GM19395 (cell line): ENCODE data around the gene PEG3.
"Not testable (repeated sequence)": the region's sequence is repeated elsewhere in the genome, so short reads cannot be mapped to it uniquely, and the experiment has no call there.

Source experiments
- ATAC-seq: cut with Tn5 transposase; IDR thresholded peaks from one replicate; pipeline ENCODE4 v1.9.1; 2021; ENCODE audit warnings: mild to moderate bottlenecking, moderate library complexity; ENCODE audit not compliant: unreplicated experiment

The PEG3 gene

DNA sequence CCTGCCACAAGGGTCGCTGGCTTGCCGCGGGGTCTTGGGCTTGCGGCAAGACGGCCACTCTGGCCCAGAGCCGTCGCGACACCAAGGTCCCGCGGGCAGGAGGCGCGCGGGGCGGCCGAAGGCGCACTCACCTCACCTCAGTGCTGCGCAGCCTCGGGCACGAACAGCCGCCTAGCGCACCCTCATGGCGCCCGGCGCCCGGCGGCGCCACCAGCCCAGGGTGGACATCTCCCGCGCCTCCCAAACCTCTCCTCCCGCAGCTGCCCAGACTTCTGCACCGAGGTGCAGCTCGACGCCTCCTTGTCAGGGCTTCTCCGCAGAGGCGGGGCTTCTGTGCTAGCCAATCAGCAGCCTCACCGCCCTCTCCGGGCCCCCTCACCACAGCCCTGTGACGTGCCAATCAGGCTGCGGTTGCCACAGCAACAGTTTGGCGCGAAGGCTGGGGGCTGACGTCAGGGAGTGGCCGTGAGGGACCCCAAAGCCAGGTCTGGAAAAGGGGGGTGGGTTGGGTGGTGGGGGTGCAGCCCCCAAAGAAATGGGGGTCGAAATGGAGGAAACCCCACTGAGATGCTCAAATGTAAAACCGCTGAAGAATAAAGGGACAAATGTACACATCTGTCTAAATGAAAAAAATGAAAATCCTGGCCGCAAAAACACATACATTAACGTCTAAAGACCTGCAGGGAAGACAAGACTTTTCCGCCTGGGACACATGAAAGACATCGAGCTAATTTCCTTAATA, at the start of gene PEG3, which contains the start of gene ZIM2:
Gene PEG3, minus strand, starts transcription at position 276 of the 742 bp plus-strand sequence. CDS start 16,071 bp downstream, outside the sequence.
Gene ZIM2, minus strand, starts transcription at position 276 of the 742 bp plus-strand sequence. CDS start 16,449 bp downstream, outside the sequence.
- ATAC-seq = no peak

DNA sequence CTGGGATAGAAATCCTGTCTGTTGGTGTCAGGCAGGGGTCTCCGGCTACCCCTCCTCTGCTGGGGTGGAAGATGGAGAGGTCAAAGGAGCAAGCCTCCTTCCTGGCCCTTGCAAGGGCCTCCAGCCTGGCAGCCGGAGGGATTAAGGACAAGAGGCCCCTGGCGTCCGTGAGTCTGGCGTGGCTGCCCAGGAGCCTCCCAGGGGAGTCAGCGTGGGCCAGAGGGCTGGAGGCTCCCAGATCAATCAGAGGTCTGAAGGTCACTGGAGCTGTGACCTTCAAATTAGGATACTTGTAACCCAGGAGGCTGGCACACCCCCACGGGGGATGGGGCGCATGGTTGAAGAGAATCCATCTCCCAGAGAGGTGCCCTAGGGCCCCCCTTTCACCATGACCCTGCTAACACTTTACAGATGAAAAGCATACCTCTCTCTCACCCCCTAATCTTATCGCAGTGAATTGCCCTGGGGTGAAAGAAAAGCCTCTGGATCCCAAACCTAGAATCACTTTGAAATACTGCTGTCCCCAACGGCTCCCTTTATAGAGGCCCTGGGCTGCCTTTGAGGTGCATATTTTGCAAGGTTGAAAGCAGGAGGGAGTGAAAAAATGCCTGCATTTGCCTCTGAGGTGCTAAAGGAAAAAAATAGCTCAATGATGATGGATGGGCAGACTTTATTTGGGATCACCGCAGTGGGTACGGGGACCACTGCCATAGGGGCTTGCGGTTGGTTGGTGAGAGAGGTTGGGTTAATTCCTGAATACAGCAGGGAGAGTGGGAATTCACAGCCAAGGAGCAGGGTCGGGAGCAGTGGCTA, 44.9 kb upstream of the PEG3 start:
- no peak for ATAC-seq

DNA sequence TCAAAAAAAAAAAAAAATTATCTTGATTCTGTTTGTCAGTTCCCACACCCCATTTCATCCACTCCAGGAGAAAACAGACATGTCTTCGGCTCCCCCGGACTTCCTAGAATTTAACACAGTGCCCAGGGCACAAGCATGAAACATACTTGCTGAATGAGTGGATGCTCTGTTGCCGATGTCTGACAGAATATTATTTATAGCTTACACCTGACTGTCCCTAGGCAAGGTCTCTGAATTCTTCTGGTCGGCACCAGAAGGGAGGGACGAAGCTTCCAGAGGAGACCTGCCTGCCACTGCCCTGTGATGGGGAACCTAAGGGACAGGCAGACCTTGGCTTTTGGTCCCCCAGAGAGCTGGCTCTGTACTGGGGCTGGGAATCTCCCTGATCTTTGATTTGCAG, 43.9 kb upstream of the PEG3 start:
- ATAC-seq = no peak

DNA sequence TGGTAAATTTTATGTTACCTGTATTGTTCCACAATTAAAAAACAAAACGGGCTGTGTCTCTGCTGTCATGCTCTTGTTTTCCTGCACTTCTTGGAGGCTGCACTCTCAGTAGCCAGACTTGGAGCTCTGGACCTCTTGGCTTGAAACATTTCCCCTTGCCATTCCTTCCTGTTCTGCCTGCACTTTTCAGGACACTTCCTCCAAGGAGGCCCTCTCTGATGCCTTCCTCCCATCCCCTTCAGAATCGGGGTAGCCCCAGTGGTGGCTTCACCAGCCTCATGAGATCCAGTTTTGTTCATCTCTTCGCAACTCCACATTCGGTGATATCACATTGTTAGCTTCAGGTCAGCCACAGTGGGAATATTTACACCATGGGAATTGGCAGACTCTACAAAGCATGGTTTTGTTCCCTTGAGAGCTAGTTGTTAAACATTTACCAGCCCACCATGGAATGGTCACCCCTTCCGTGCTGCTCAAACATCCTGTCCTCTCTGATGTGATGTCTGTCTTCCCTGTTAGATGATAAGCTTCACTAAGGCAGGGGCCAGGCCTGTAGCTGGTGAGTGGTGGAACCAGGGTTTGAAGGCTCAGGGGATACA, 40.2 kb upstream of the PEG3 start:
- no peak for ATAC-seq

DNA sequence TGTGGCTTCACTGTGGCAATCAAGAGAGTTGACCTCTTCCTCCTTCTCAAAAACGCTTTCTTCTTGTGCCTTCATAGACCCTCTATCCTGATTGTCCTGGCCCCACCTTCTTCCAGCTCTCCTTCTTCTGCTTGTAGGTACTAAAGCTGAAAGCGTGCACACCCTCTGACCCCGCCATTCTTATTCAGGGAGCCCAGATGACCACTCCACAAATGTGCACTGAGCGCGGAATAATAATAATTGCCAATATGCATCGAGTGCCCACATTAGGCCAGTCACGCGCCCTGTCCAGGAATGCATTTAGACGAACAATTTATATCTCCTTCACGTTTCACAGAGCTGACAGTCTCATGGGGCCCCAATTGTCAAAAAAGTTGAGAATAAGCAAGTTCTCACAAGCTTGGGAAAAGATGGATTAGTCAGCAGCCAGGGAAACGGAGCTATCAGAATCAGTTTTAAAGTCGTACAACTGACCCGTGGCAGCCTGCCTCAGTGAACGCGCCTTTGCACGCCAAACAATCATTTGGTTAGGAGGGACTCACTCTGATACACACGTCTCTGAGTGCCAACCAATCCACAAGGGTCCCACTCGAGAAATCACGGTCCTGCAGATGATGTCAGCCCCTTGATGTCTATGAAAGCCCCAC, 36.7 kb upstream of the PEG3 start:
- no peak for ATAC-seq

DNA sequence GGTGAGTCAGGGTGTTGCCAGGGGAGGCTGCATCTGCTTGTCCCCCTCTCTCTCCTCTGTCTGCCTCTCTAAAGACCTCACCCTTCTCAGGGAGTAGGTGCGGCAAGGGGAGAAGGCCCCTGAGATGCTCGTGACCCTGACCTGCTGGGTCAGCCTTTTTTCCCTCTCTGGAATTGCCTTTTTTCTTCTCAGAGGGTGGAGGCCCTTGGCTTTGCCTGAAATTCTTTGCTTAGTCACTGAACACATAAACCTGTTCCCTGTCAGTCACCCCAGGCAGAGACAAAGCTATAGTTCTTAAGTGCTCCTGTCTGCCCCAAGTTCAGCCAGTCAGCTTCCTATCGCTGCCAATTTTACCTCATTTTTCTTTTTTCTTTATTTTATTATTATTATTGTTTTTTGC, 35.2 kb upstream of the PEG3 start:
- ATAC-seq = no peak

DNA sequence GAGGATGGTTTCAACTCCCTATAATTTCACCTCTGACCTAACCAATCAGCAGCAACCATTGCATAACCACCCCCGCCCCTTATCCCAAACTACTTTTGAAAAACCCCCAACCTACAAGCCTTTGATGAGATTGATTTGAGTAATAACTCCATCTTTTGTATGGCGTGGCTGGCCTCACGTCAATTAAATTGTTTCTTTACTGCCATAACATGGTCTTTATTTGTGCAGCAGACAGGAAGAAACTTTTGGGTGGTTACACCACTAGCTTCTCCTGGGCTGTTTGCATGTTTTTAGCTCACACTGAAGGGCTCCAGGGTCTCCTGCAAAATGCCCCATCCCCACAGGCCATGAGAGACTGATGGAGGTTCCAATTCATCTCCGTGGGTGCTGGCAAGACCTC, 34.0 kb upstream of the PEG3 start:
- ATAC-seq = no peak

DNA sequence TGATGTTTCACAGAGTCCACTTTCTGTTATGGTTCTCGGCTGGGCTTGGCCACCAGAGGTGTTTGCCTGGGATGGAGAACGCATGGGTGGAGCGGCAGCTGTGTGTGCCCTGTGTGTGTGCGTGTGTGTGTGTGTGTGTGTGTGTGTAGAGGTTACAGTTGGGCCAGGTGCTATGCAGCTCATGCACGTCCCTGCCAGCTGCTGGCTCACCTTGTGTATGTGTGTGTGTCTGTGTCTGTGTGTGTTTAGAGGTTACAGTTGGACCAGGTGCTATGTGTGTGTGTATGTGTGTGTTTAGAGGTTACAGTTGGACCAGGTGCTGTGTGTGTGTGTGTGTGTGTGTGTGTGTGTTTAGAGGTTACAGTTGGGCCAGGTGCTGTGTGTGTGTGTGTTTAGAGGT, 33.0 kb upstream of the PEG3 start:
- ATAC-seq = no peak

DNA sequence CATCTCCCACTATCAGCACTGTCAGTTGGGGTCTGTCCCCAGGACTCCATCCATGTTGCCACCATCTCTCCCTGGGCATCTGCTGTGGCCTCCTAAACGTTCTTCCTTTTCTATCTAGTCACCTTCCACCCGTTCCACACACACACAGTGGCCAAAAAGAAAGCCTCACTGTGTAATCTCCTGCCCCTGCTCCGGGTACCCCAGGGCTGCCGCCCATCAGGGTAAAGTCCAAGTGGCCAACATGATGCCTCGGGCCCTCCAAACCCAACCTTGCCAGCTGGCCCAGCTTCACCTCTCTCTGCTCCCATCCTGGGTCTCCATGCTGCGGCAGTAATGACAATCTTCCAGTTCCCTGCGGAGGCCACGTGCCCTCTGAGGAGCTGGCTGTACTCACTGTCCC, 29.4 kb upstream of the PEG3 start:
- ATAC-seq = no peak

DNA sequence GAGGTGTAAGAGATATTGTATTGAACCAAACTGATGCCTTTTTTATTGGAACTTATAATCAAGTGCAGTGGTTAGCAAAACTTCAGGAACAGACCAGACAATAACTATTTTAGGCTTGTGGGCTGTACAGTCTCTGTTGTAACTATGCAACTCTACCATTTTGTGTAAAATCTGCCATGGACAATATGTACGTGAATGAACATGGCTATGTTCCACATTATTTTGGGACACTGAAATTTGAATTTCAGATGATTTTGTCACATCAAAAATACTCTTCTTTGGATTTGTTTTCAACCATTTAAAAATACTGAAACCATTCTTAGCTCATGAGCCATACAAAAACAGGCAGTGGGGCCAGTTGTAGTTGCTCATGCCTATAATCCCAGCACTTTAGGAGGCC, 27.9 kb upstream of the PEG3 start:
- no peak for ATAC-seq

DNA sequence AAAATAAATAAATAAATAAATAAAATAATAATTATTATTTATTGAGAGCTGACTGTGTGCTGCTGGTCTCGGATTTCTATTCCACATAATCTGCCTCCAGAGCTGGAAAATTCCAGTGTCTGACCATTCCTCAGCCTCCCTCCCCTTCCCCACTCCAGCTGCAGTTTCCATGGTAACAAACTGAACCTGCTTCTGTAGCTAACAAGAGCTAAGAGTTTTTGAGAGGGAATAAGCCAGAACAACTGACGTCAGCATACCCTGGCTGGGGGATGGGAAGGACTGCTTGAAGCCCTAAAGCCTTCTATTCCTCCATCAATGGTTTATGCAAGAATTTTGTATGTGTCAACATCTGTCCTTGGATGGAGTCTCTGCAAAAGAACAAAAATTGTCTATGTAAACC, 26.0 kb upstream of the PEG3 start:
- ATAC-seq = no peak

DNA sequence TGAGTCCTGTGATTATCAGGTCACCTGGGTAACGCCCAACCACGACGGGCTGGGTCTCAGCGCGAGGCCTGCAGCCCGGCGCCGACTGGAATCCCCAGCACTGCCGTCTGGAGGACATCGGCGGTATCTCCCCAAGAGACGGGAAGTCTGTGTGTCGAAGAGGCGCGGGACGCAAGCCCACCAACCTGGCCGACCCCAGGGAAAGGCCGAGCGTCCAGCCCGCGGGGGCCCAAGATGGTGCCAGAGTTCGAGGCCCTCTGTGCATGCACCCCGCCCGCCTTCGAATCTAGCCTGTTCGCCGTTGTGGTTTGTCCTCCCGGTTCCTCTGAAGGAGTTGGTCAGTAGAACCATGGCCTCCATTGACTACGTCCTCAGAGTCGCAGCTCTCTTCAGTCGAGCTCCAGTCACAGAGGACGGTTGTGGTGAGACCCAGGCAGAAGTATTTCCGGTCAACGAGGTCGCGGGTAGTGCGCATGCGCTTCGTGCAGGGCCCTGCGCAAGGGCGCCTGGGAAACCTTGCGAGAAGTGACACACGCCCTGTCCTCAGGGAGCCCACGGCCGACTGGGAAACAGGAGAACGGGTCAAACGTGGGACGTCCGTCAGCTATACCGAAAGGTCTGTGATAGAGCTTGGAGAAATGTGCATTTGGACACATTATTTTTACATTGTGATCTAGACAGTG, 24.1 kb upstream of the PEG3 start:
- no peak for ATAC-seq

DNA sequence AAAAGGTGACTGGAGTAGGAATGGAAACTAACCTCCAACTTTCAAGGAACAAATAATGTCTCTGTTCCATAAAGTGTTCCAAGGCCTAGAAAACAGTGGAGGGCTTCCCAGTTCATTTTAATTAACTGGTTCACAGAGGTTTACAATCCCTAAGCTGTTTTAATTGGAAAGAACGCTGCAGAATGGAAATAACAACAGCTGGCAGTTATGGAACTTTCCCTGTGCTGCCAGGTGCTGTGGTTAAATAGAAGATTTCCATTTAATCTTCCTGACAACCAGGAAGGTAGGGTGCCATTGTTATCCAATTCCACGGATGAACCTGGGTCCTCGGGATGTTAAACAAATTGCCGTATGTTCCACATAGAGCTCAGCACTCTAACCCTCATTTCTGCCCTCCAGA, 22.2 kb upstream of the PEG3 start:
- ATAC-seq = no peak

DNA sequence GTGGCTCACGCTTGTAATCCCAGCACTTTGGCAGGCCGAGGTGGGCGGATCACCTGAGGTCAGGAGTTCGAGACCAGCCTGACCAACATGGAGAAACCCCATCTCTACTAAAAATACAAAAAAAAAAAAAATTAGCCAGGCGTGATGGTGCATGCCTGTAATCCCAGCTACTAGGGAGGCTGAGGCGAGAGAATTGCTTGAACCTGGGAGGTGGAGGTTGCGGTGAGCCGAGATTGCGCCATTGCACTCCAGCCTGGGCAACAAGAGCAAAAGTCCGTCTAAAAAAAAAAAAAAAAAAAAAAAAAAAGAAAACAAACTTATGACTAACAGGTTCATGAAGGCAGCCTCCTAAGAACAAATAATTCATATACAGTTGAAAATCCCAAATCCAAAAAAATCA, 19.9 kb upstream of the PEG3 start:
- ATAC-seq = not testable (repeated sequence)

DNA sequence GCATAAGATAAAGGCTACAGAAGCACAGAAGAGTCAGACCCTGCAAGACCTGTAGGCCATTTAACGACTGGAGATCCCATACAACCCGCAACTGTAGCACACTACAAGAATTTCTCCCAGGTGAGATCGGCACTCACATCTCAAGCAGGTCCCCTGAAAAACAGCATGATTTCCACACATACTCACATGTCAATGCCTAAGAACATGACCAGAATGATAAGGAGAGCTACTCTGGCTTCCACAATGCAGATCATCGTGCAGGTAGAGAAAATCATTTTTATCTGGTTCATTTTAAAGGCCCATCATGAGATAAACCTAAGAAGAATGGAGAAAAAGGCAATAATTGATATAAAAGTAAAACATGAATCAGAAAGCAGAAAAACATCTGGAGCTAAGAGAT, 17.5 kb upstream of the PEG3 start:
- no peak for ATAC-seq

DNA sequence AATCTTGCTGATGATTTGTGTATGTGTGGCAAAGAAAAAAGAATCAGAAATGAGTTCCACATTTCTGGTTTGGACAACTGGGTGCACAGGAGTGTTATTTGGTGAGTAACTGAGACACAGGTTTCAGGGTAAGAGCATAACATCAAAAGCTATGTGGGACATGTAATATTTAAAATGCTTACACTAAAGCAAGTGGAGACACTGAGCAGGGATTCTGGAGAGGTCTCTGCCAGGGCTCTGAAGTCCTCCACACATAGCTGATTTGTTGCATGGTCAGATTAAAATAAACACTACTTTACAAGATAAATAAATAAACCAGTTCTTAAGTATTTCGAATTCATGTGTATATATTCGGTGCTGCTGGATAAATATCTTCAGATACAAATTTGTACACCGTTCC, 16.3 kb upstream of the PEG3 start:
- no peak for ATAC-seq

DNA sequence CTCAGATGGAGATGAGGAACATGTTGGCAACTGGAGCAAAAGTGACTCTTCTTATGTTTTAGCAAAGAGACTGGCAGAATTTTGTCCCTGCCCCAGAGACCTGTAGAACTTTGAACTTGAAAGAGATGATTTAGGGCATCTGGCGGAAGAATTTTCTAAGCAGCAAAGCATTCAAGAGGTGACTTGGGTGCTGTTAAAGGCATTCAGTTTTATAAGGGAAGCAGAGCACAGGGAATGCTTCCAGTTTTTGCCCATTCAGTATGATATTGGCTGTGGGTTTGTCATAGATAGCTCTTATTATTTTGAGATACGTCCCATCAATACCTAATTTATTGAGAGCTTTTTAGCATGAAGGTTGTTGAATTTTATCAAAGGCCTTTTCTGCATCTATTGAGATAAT, 11.8 kb upstream of the PEG3 start:
- ATAC-seq = not testable (repeated sequence)

DNA sequence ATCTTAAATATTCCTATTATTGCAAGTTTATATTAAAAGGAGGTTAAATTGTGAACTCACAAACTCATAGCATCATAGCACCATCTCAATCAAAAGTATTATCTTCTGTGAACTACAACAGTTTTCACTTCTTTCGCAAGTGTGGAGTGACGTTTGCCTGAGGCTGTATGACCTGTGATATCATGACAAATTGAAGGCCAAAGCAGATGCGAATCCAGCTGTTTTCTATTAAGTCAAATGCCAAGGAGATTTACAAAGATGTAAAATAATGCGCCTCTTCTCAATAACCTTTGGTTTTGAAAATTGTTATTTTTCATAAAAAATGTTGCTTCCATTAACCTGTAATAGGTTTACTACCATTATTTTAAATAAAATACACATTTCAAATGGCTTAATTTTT, 7.6 kb upstream of the PEG3 start:
- ATAC-seq = no peak

DNA sequence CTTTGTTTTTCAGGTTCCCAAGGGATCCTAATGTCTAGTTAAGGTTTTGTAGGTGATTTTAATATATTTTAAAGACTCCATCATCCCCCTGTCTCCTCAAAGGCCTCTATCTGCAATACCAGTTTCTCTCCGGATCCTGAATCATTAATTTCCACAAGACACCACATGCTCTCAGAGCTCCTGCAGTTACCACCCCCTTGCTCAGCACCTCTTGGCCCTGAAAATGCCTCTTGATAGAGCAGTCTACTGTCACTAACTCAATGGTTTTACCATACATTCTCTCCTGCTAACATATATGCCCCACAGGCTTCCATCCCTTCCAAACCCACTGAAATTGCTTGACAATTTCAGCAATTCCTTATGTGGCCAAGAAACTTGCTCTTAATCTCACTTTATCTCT, 1.9 kb upstream of the PEG3 start:
- no peak for ATAC-seq

DNA sequence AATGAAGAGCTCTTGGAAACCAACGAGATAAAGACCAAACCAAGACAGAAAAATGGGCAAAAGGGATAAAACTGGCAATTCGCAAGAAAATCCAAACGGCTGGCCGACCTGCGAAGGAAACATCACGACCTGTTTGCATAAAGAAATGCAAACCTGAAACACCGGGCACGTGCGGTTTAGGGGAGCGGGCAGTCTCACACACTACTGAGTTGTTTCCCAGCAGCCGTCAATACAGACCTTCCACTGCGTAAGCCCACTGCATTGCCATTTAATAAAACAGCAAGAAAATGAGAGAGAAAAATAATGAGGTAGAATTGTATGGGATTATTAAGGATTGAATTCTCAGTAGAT, 642 bp upstream of the PEG3 start:
- ATAC-seq = no peak
